Adrenal gland (tissue), 5 donors: ENCODE results near the gene ABTB2.

ENCODE experiments used
- CTCF ChIP-seq, 6 experiments: fragments of 450-650 bp in 4 of 6; fragments of 200-600 bp in 2 of 6; sonication (generic) in 1 of 6; IDR thresholded peaks; 1 replicate in 5 of 6; 2 replicates in 1 of 6; pipeline versions ENCODE4 v1.5.1 to v1.8.0; 2016 to 2021; ENCODE audit warnings: antibody characterized with exemption in 6 of 6, mild to moderate bottlenecking in 2 of 6, moderate library complexity in 1 of 6
- POLR2A ChIP-seq, 2 donors: fragments of 450-650 bp; IDR thresholded peaks; one replicate each; pipeline ENCODE4 v1.6.1; 2017; ENCODE audit warnings: antibody characterized with exemption in 2 of 2, mild to moderate bottlenecking in 2 of 2, moderate library complexity in 1 of 2
- donor health status: DM: no; HTN: no; CAD: no.

GRCh38 chr11:34252015-34252414 lies 105.8 kb downstream of the ABTB2 start:
- TF ChIP-seq POLR2A (IDR thresholded peaks at IDR 0.05) (no peak), CTCF (IDR thresholded peaks at IDR 0.05) (no peak)
